ENCODE results near the gene ATP2A3.

Gene ATP2A3

GRCh38 chr17:3978421-3979289 lies 14.4 kb upstream of the ATP2A3 start:
- no peak for DNase-seq
- intact Hi-C loops (cut with DNase I), result no loop called here

- no peak for DNase-seq
- intact Hi-C loops (cut with DNase I), result no loop called here
Observed at GRCh38 chr17:3977387-3977786, 13.2 kb upstream of the ATP2A3 start.

- peak in 17 of 42 donors; percentile 19 to 59 (median 31) for DNase-seq
- intact Hi-C loops (cut with DNase I), result no loop called here
Observed at GRCh38 chr17:3976675-3977171, 12.5 kb upstream of the ATP2A3 start.

- no peak for DNase-seq
- intact Hi-C loops (cut with DNase I), result no loop called here
Observed at GRCh38 chr17:3974980-3975379, 10.7 kb upstream of the ATP2A3 start.

- DNase-seq, result no peak
- intact Hi-C loops (cut with DNase I), result no loop called here
Observed at GRCh38 chr17:3974138-3974687, 10.0 kb upstream of the ATP2A3 start.

GRCh38 chr17:3973495-3974137 lies 9.4 kb upstream of the ATP2A3 start:
- intact Hi-C loops (cut with DNase I), result no loop called here
- no peak for DNase-seq

- intact Hi-C loops (cut with DNase I), result no loop called here
- no peak for DNase-seq
Observed at GRCh38 chr17:3972931-3973330, 8.7 kb upstream of the ATP2A3 start.

GRCh38 chr17:3972281-3972731 lies 8.1 kb upstream of the ATP2A3 start:
- intact Hi-C loops (cut with DNase I), result no loop called here
- DNase-seq, result no peak

GRCh38 chr17:3970668-3971067 lies 6.4 kb upstream of the ATP2A3 start:
- intact Hi-C loops (cut with DNase I), result no loop called here
- no peak for DNase-seq

- intact Hi-C loops (cut with DNase I), result no loop called here
- DNase-seq, result no peak
Observed at GRCh38 chr17:3969963-3970362, 5.7 kb upstream of the ATP2A3 start.

- intact Hi-C loops (cut with DNase I), result no loop called here
- no peak for DNase-seq
Observed at GRCh38 chr17:3968886-3969524, 4.8 kb upstream of the ATP2A3 start.

GRCh38 chr17:3968015-3968414 lies 3.8 kb upstream of the ATP2A3 start:
- DNase-seq, result no peak
- intact Hi-C loops (cut with DNase I), result no loop called here

- no peak for DNase-seq
- intact Hi-C loops (cut with DNase I), result no loop called here
Observed at GRCh38 chr17:3966720-3967363, 2.6 kb upstream of the ATP2A3 start.

- DNase-seq, result peak in 21 of 42 donors; percentile 9 to 52 (median 29)
- intact Hi-C loops (cut with DNase I), result no loop called here
Observed at GRCh38 chr17:3965118-3965800, 1.0 kb upstream of the ATP2A3 start.

- DNase-seq, result peak in 3 of 42 donors; percentile 14 to 47 (median 29)
- intact Hi-C loops (cut with DNase I), result no loop called here
Observed at GRCh38 chr17:3963237-3964201, 718 bp downstream of the ATP2A3 start.

- DNase-seq, result no peak
- intact Hi-C loops (cut with DNase I), result no loop called here
Observed at GRCh38 chr17:3962965-3963236, 1.3 kb downstream of the ATP2A3 start.

- no peak for DNase-seq
- intact Hi-C loops (cut with DNase I), result no loop called here
Observed at GRCh38 chr17:3962217-3962964, 1.8 kb downstream of the ATP2A3 start.

All from head of caudate nucleus (tissue), 42 donors.